OCI-LY1 (cell line): ENCODE measurements around the gene UPK1B.

Source experiments
- H2AFZ ChIP-seq: fragments of 200-600 bp; sonication (generic), shearing (Covaris generic); 2 replicates; pipeline ENCODE4 v1.6.0; 2014; ENCODE audit warnings: antibody characterized with exemption, mild to moderate bottlenecking, low read length
- H3F3A ChIP-seq: fragments of 200-600 bp; sonication (generic), shearing (Covaris generic); 2 replicates; pipeline ENCODE4 v1.6.0; 2014; ENCODE audit warnings: mild to moderate bottlenecking, antibody characterized with exemption, low read length, moderate library complexity; ENCODE audit not compliant: insufficient read depth
- H3K27ac ChIP-seq: fragments of 200-600 bp; sonication (generic); 2 replicates; pipeline ENCODE4 v1.5.1; 2014; ENCODE audit warnings: low read length, mixed run types, mild to moderate bottlenecking, low read depth; ENCODE audit not compliant: poor library complexity, severe bottlenecking
- H3K27me3 ChIP-seq: fragments of 200-600 bp; sonication (generic); 2 replicates; pipeline ENCODE4 v1.6.0; 2014; ENCODE audit warnings: antibody characterized with exemption, mild to moderate bottlenecking, low read length, moderate library complexity; ENCODE audit not compliant: insufficient read depth
- H3K36me3 ChIP-seq: fragments of 200-600 bp; sonication (generic); 2 replicates; pipeline ENCODE4 v1.6.1; 2014; ENCODE audit warnings: mild to moderate bottlenecking, antibody characterized with exemption, low read length, moderate library complexity, mixed read lengths; ENCODE audit not compliant: insufficient read depth
- H3K4me1 ChIP-seq: fragments of 200-600 bp; sonication (generic); 2 replicates; pipeline ENCODE4 v1.5.1; 2014; ENCODE audit warnings: mild to moderate bottlenecking, low read length, moderate library complexity; ENCODE audit not compliant: insufficient read depth, severe bottlenecking
- H3K4me2 ChIP-seq: fragments of 200-600 bp; sonication (generic), shearing (Covaris generic); 2 replicates; pipeline ENCODE4 v1.6.1; 2014; ENCODE audit warnings: low read length
- H3K4me3 ChIP-seq: fragments of 200-600 bp; sonication (generic); 2 replicates; pipeline ENCODE4 v1.5.1; 2014; ENCODE audit warnings: low read length, low read depth, mild to moderate bottlenecking, mixed read lengths; ENCODE audit not compliant: poor library complexity, severe bottlenecking
- H3K79me2 ChIP-seq: fragments of 200-600 bp; shearing (Covaris generic); 2 replicates; pipeline ENCODE4 v1.6.1; 2016; ENCODE audit warnings: mixed run types, low read length, mixed read lengths; ENCODE audit not compliant: insufficient read depth
- H3K9ac ChIP-seq: fragments of 200-600 bp; sonication (generic), shearing (Covaris generic); 2 replicates; pipeline ENCODE4 v1.6.1; 2014; ENCODE audit warnings: mild to moderate bottlenecking, low read length, mixed read lengths
- H3K9me2 ChIP-seq: fragments of 200-600 bp; sonication (generic), shearing (Covaris generic); 2 replicates; pipeline ENCODE4 v1.6.1; 2014; ENCODE audit warnings: low read depth, mild to moderate bottlenecking, low read length, mixed read lengths
- H3K9me3 ChIP-seq: fragments of 200-600 bp; shearing (Covaris generic); 2 replicates; pipeline ENCODE4 v1.6.1; 2014; ENCODE audit warnings: low read length, mixed read lengths
- H4K20me1 ChIP-seq: fragments of 200-600 bp; sonication (generic), shearing (Covaris generic); 2 replicates; pipeline ENCODE4 v1.6.0; 2016; ENCODE audit warnings: mild to moderate bottlenecking, low read length; ENCODE audit not compliant: insufficient read depth
- CTCF ChIP-seq: fragments of 200-600 bp; sonication (generic), shearing (Covaris generic); IDR thresholded peaks from 2 replicates; pipeline ENCODE4 v1.5.1; 2017; ENCODE audit warnings: mild to moderate bottlenecking, antibody characterized with exemption, low read length, moderate library complexity, mixed read lengths
- EZH2 ChIP-seq: fragments of 200-600 bp; sonication (generic), shearing (Covaris generic); IDR thresholded peaks from 2 replicates; pipeline ENCODE4 v1.8.0; 2017; ENCODE audit warnings: borderline replicate concordance, mixed run types, mild to moderate bottlenecking, antibody characterized with exemption, low read length, moderate library complexity, mixed read lengths

UPK1B gene

GRCh38 chr3:119194237-119195150 lies 21.1 kb downstream of the UPK1B start:
- H3K9ac ChIP-seq: no peak overlapping the region
- no peaks in the 10 kb centered on the region for H3K9me3 ChIP-seq
- no peaks in the 10 kb centered on the region for H3K79me2 ChIP-seq
- no peaks in the 10 kb centered on the region for H3F3A ChIP-seq
- H3K4me1 ChIP-seq: no peaks in the 10 kb centered on the region
- no peak overlapping the region for H3K4me2 ChIP-seq
- H3K27ac ChIP-seq: no peak overlapping the region
- H4K20me1 ChIP-seq: no peaks in the 10 kb centered on the region
- H3K36me3 ChIP-seq: no peaks in the 10 kb centered on the region
- no peak overlapping the region for H2AFZ ChIP-seq
- H3K9me2 ChIP-seq: no peaks in the 10 kb centered on the region
- H3K27me3 ChIP-seq: no peaks in the 10 kb centered on the region
- H3K4me3 ChIP-seq: no peak overlapping the region
- TF ChIP-seq CTCF: no peak
- TF ChIP-seq EZH2: no peak

GRCh38 chr3:119195151-119195476 lies 21.7 kb downstream of the UPK1B start:
- no peaks in the 10 kb centered on the region for H3K79me2 ChIP-seq
- no peaks in the 10 kb centered on the region for H3K9me3 ChIP-seq
- no peak overlapping the region for H2AFZ ChIP-seq
- no peak overlapping the region for H3K9ac ChIP-seq
- no peak overlapping the region for H3K4me2 ChIP-seq
- TF ChIP-seq CTCF (no peak), EZH2 (no peak)
- no peak overlapping the region for H3K4me3 ChIP-seq
- H3K36me3 ChIP-seq: no peaks in the 10 kb centered on the region
- no peaks in the 10 kb centered on the region for H3K27me3 ChIP-seq
- no peaks in the 10 kb centered on the region for H3F3A ChIP-seq
- H4K20me1 ChIP-seq: no peaks in the 10 kb centered on the region
- no peaks in the 10 kb centered on the region for H3K9me2 ChIP-seq
- H3K4me1 ChIP-seq: no peaks in the 10 kb centered on the region
- H3K27ac ChIP-seq: no peak overlapping the region

- H3K27me3 ChIP-seq: no peaks in the 10 kb centered on the region
- no peak overlapping the region for H2AFZ ChIP-seq
- H3K9me2 ChIP-seq: no peaks in the 10 kb centered on the region
- no peak overlapping the region for H3K9ac ChIP-seq
- H3K4me3 ChIP-seq: no peak overlapping the region
- H3K4me2 ChIP-seq: no peak overlapping the region
- no peak overlapping the region for H3K27ac ChIP-seq
- no peaks in the 10 kb centered on the region for H4K20me1 ChIP-seq
- no peaks in the 10 kb centered on the region for H3K79me2 ChIP-seq
- H3K36me3 ChIP-seq: no peaks in the 10 kb centered on the region
- H3K4me1 ChIP-seq: no peaks in the 10 kb centered on the region
- H3K9me3 ChIP-seq: no peaks in the 10 kb centered on the region
- no peak for TF ChIP-seq CTCF
- no peaks in the 10 kb centered on the region for H3F3A ChIP-seq
These were observed 22.5 kb downstream of the UPK1B start for GRCh38 chr3:119195911-119196310.
